ENCODE results near the gene LAGE3. TPM values are rescaled to one million over a fixed set of nuclear protein-coding genes. Genes with fewer than 3 reads are reported as not detected.

Gene LAGE3
- total RNA-seq, 2 donors from 2014 or later = 29.5 to 34.1 TPM

DNA sequence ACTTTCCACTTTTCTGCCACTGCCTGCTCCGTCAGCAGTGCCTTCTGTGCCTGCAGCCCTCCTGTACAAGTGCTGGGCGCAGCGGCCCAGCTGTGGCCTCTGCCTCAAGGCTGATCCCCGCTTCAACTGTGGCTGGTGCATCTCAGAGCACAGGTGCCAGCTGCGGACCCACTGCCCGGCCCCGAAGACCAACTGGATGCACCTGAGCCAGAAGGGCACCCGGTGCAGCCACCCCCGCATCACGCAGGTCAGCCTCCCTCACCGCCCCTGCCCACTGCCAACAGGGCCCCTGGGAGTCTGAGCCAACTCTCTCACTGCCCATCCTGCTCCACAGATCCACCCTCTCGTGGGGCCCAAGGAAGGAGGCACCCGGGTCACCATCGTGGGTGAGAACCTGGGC is 13.5 kb downstream of the LAGE3 start:
- no peaks in the 10 kb centered on the region for H3K36me3 ChIP-seq (ENCODE audit: control insufficient read depth, insufficient read depth, low read length)
- no peak overlapping the region for H3K9ac ChIP-seq (ENCODE audit: extremely low read depth, low read length, poor library complexity, severe bottlenecking)
- no peak overlapping the region for H3K4me3 Mint-ChIP-seq
- H3K4me3 ChIP-seq (ENCODE audit: low read length) = no peak overlapping the region
- H3K27ac Mint-ChIP-seq = no peak overlapping the region
- TF ChIP-seq, protein P1, sequence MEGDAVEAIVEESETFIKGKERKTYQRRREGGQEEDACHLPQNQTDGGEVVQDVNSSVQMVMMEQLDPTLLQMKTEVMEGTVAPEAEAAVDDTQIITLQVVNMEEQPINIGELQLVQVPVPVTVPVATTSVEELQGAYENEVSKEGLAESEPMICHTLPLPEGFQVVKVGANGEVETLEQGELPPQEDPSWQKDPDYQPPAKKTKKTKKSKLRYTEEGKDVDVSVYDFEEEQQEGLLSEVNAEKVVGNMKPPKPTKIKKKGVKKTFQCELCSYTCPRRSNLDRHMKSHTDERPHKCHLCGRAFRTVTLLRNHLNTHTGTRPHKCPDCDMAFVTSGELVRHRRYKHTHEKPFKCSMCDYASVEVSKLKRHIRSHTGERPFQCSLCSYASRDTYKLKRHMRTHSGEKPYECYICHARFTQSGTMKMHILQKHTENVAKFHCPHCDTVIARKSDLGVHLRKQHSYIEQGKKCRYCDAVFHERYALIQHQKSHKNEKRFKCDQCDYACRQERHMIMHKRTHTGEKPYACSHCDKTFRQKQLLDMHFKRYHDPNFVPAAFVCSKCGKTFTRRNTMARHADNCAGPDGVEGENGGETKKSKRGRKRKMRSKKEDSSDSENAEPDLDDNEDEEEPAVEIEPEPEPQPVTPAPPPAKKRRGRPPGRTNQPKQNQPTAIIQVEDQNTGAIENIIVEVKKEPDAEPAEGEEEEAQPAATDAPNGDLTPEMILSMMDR (conservative IDR thresholded peaks at IDR 0.05) = no peak
- no peaks in the 10 kb centered on the region for H3K27me3 ChIP-seq (ENCODE audit: control insufficient read depth, insufficient read depth, low read length, poor library complexity, severe bottlenecking)
- WGBS, 2 experiments (ENCODE audit: insufficient coverage in 1 of 2, insufficient read length in 1 of 2) = 83% methylated on average over 13 of the region's 14 CpGs; no CpG with 5 or more reads in 1 of the 2 experiments
- no peak overlapping the region for H3K27ac ChIP-seq (ENCODE audit: low read depth, low read length)
- peaks cover 8% of the 10 kb centered on the region for H3K36me3 Mint-ChIP-seq (ENCODE audit: low read depth)
- no peaks in the 10 kb centered on the region for H3K9me3 ChIP-seq (ENCODE audit: control insufficient read depth, low read length)
- H3K4me1 Mint-ChIP-seq = no peaks in the 10 kb centered on the region
- H3K4me1 ChIP-seq (ENCODE audit: control insufficient read depth, insufficient read depth, low read length) = no peaks in the 10 kb centered on the region
- H3K9me3 Mint-ChIP-seq = peaks cover 60% of the 10 kb centered on the region
- no peaks in the 10 kb centered on the region for H3K27me3 Mint-ChIP-seq (ENCODE audit: insufficient read depth)
- no peak for DNase-seq

DNA sequence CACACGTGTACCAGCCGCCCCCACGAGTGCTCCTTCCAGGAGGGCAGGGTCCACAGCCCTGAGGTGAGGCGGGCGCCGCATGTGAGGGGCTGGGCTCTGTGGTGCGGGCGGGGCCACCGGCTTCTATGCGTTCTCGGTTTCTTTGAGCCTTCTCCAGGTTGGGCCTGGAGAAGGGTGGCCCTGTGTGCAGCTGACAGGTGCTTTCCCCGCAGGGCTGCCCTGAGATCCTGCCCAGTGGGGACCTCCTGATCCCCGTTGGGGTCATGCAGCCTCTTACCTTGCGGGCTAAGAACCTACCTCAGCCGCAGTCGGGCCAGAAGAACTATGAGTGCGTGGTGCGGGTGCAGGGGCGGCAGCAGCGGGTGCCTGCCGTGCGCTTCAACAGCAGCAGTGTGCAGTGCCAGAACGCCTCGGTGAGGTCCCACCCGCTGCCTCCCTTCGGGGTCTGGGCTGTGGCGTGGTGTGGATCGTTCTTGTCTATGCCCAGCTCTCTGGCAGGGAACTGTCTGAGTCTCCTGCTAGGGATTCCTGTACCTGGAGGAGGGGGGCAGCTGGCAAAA is 14.2 kb downstream of the LAGE3 start:
- Histone ChIP-seq H3K36me3 (ENCODE audit: control insufficient read depth, insufficient read depth, low read length) (no peaks in the 10 kb centered on the region), H3K4me3 (ENCODE audit: low read length) (no peak overlapping the region), H3K4me1 (ENCODE audit: control insufficient read depth, insufficient read depth, low read length) (no peaks in the 10 kb centered on the region), H3K9me3 (ENCODE audit: control insufficient read depth, low read length) (no peaks in the 10 kb centered on the region), H3K27ac (ENCODE audit: low read depth, low read length) (no peak overlapping the region), H3K27me3 (ENCODE audit: control insufficient read depth, insufficient read depth, low read length, poor library complexity, severe bottlenecking) (no peaks in the 10 kb centered on the region), H3K9ac (ENCODE audit: extremely low read depth, low read length, poor library complexity, severe bottlenecking) (no peak overlapping the region)
- Mint-ChIP-seq H3K4me1 (no peaks in the 10 kb centered on the region), H3K9me3 (peaks cover 56% of the 10 kb centered on the region), H3K4me3 (no peak overlapping the region), H3K27me3 (ENCODE audit: insufficient read depth) (no peaks in the 10 kb centered on the region), H3K36me3 (ENCODE audit: low read depth) (peaks cover 8% of the 10 kb centered on the region), H3K27ac (no peak overlapping the region)
- DNase-seq = no peak
- TF ChIP-seq, protein P1 (conservative IDR thresholded peaks at IDR 0.05) = no peak
- 97 to 99% methylated on average over 12 to 28 of the region's 28 CpGs for WGBS, 2 experiments (ENCODE audit: insufficient coverage in 1 of 2, insufficient read length in 1 of 2)

DNA sequence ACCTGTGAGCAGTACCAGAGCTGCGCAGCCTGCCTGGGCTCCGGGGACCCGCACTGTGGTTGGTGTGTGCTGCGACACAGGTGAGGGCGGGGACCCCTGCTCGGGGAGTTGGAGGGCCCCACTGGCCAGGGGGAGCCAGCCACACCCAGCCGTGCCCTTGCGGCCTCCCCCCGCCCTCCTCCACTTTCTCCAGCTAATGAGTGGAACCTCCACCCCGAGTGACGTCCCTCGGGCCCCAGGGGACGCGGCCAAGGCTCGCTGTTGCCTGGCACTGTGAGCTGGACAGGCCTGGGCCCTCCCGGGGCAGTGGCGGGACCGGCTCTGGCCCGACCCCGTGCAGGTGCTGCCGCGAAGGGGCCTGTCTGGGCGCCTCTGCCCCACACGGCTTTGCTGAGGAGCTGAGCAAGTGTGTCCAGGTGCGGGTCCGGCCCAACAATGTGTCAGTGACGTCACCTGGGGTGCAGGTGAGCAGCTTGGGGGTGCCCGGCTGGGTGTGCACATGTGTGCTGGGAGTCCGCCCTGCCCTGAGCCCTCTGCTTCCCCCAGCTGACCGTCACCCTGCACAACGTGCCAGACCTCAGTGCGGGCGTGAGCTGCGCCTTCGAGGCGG is 15.4 kb downstream of the LAGE3 start:
- Mint-ChIP-seq H3K27ac (no peak overlapping the region), H3K9me3 (peaks cover 56% of the 10 kb centered on the region), H3K4me1 (no peaks in the 10 kb centered on the region), H3K27me3 (ENCODE audit: insufficient read depth) (no peaks in the 10 kb centered on the region), H3K36me3 (ENCODE audit: low read depth) (peaks cover 8% of the 10 kb centered on the region), H3K4me3 (no peak overlapping the region)
- no peak overlapping the region for H3K27ac ChIP-seq (ENCODE audit: low read depth, low read length)
- H3K36me3 ChIP-seq (ENCODE audit: control insufficient read depth, insufficient read depth, low read length) = no peaks in the 10 kb centered on the region
- no peak overlapping the region for H3K9ac ChIP-seq (ENCODE audit: extremely low read depth, low read length, poor library complexity, severe bottlenecking)
- WGBS, 2 experiments (ENCODE audit: insufficient coverage in 1 of 2, insufficient read length in 1 of 2) = 97 to 100% methylated on average over 2 to 33 of the region's 36 CpGs
- no peak for DNase-seq
- H3K4me1 ChIP-seq (ENCODE audit: control insufficient read depth, insufficient read depth, low read length) = no peaks in the 10 kb centered on the region
- H3K9me3 ChIP-seq (ENCODE audit: control insufficient read depth, low read length) = no peaks in the 10 kb centered on the region
- TF ChIP-seq, protein P1 (conservative IDR thresholded peaks at IDR 0.05) = no peak
- H3K27me3 ChIP-seq (ENCODE audit: control insufficient read depth, insufficient read depth, low read length, poor library complexity, severe bottlenecking) = no peaks in the 10 kb centered on the region
- no peak overlapping the region for H3K4me3 ChIP-seq (ENCODE audit: low read length)
